H1 (cell line): Measurements from ENCODE around the gene ZCCHC3. TPM values are rescaled to one million over a fixed set of nuclear protein-coding genes. Genes with fewer than 3 reads are reported as not detected.

ENCODE experiments used
- BCL11A ChIP-seq, 2 experiments: IDR thresholded peaks; one replicate each; pipeline ENCODE4 v1.6.1; 2011; ENCODE audit warnings: low read depth in 2 of 2, low read length in 2 of 2, mild to moderate bottlenecking in 2 of 2
- BRCA1 ChIP-seq: IDR thresholded peaks from 2 replicates; pipeline ENCODE4 v1.6.1; 2012; ENCODE audit warnings: low read depth, low read length, improper control_type of control experiment
- PHF8 ChIP-seq: fragments of 200-600 bp; sonication (generic); conservative IDR thresholded peaks from 2 replicates; pipeline ENCODE4 v1.7.1; 2012; ENCODE audit warnings: low read depth, mild to moderate bottlenecking, inconsistent platforms, low read length, moderate library complexity
- SP4 ChIP-seq: IDR thresholded peaks from 2 replicates; pipeline ENCODE4 v1.6.1; 2012; ENCODE audit warnings: low read length, inconsistent platforms
- TAF1 ChIP-seq: IDR thresholded peaks from 2 replicates; pipeline ENCODE4 v1.6.1; 2011; ENCODE audit warnings: mild to moderate bottlenecking, low read depth, low read length
- ZNF274 ChIP-seq: IDR thresholded peaks from 2 replicates; pipeline ENCODE4 v1.7.0; 2012; ENCODE audit warnings: low read length, borderline replicate concordance; ENCODE audit errors: extremely low read depth
- polyA plus RNA-seq, 7 experiments: library from polyadenylated mRNA; depleted of rRNA in 3 of 7; stranded (reverse) in 5 of 7; unstranded in 2 of 7; fragments of >200 nt in 5 of 7; fragments of 200-250 nt in 2 of 7; gene quantifications; 1 replicate in 5 of 7; 2 replicates in 1 of 7; 4 replicates in 1 of 7; pipeline versions ENCODE4 v1.2.1 to v1.2.3, GENCODE V29; 2011 to 2013; ENCODE audit warnings: missing spikeins in 2 of 7, mixed read lengths in 2 of 7
- total RNA-seq: library from RNA; stranded (reverse); fragmentation: NEBNext Ultra II Directional; extraction: Animal tissue kit (Norgen Biotek cat#: 25700); gene quantifications from 2 replicates; pipeline ENCODE4 v1.2.1, GENCODE V29; 2021
- TF ChIP-seq, protein P1 (sequence below): IDR thresholded peaks from 2 replicates; pipeline ENCODE4 v1.6.1; 2012; ENCODE audit warnings: inconsistent platforms

The ZCCHC3 gene
- total and polyA plus RNA-seq, 2 of the 8 experiments (the other 6 are each of a cell fraction or from before 2014, with no cell fraction given), result 33.7 to 52.4 TPM

DNA sequence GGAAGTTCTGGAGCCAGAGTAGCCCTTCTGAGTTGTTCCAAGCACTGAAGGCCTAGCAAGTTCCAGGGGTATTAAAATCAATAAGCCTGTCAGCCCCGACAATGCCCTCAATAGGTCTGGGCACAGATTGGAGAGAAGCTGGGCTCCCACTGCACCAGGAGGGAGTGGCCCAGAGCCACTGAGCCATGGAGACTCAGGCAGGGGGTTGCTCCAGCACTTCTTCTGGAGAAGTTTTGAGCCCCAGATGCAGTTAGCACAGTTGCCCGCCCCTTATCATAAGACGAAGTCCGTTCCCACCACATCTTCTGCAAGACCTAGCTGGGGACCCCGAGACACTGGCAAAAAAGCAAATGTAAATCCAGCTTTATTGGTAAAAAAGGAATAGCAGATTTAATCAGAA is 26.9 kb upstream of the ZCCHC3 start (continued):
- TF ChIP-seq, protein P1, sequence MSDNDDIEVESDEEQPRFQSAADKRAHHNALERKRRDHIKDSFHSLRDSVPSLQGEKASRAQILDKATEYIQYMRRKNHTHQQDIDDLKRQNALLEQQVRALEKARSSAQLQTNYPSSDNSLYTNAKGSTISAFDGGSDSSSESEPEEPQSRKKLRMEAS, result no peak
- no peak for TF ChIP-seq BRCA1
- TF ChIP-seq ZNF274, result no peak
- no peak for TF ChIP-seq BCL11A (IDR thresholded peaks at IDR 0.05; ENCODE audit: low read depth in 2 of 2, low read length in 2 of 2)
- TF ChIP-seq TAF1, result no peak
- no peak for TF ChIP-seq PHF8
- TF ChIP-seq SP4, result no peak
